HG02678 (cell line): ENCODE results near the gene DAB2.

Source experiments
- ATAC-seq: cut with Tn5 transposase; IDR thresholded peaks from one replicate; pipeline ENCODE4 v1.9.1; 2021; ENCODE audit warnings: mild to moderate bottlenecking, moderate library complexity; ENCODE audit not compliant: unreplicated experiment

Gene DAB2

DNA sequence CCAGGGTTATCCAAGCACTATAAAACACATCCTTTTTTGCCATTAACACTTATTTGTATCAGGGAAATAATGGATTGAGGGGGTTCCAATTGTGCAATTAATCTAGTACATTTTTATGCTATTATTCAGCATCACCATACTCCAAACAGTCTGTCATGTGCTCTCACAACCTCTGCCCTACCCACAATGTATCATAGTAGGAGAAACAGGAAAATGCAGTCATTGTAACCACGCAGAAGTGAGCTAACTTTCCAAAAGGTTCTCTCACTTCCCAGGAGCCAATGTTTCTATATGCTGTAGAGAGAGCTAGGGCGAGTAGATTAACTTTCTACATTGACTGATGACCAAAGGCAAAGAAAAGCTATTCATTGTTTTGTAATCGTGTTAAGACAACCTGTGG, 29.8 kb downstream of the DAB2 start:
- no peak for ATAC-seq

DNA sequence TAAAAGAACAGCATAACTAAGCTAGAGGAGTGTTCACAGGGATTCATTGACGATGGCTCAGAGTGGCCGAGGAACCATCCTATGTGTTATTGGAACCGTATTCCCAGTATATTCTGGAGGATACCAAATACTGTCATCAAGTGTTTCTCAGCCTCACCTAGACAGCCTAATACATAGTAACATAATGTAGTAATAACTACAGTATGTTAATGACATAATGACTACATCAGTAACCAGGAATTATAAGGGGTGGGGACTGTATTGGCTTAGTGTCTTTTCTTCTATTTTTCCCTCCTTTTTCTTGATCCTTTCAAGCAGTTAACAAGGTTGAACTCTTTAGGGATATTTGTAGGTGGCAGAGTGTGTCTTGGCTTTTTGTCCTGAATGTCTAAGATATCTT, 33.8 kb downstream of the DAB2 start:
- no peak for ATAC-seq

DNA sequence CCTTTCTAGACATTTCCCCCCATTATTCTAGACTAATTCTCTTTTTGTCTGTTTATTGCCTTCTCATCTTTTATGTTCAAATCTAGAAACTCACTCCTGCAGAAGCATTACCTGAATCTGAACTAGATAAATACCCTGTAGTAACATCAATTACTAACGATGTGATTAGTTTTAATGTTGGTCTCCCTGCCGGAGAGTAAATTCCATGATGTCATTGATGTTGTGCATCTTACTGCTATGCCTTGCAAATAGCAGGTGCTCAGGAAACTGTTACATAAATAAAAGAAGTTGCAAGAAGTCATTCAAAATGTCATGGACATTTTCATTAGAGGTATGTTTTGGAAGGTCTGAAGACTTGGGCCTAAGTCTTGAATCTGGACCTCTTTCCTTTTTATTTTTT, 37.5 kb downstream of the DAB2 start:
- no peak for ATAC-seq

DNA sequence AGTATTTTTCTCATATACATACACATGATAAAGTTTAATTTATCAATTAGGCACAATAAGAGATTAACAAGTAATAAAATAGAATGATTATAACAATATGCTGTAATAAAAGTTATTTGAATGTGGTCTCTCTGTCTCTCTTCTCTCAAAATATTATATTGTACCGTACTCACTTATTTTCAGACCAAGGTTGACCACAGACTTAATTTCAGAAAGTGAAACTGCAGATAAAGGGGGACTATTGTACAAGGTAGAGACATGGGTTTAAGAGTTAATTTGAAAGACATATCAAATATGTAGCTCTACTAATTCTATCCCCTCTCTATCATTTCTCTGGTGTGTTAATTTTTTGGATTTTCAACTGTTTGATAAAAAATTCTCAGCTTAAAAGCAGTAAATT, 40.5 kb downstream of the DAB2 start:
- no peak for ATAC-seq

DNA sequence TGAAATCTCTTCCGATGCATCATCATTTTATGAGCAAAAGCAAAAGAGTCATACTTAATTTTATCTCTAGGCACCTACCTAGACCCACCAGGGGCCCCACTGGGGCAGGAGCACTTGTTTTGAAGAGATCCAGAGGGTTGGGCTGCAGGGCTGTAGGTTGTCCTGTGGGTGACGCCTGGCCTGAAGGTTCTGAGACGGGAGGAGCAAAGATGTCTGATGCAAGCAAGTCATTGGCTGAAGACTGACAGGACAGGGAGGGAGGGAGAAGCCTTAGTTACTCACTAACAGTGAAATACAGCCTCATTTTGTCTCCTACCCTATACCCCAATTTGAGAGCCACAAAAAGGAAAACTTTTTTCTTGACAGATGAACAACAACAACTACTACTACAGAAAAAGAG, 43.4 kb downstream of the DAB2 start:
- no peak for ATAC-seq

DNA sequence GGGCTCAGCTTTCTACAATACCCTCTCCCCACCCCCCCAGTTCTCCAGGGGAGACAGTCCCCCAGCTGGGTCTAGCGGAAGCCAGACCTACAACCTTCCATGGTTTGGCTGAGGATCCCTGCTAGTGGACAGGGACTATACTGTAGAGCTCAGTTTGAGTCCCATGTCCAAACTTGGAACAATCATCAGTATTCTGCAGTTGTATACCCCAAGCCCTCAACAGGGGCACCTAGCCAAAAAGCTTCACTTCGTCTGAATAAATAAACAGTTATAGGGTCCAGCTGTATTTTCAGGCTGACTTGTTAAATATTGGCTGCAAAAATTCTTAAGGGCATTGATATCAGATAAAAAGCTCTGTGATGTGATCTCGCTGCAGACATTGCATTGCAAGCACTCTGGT, 45.1 kb downstream of the DAB2 start:
- no peak for ATAC-seq

DNA sequence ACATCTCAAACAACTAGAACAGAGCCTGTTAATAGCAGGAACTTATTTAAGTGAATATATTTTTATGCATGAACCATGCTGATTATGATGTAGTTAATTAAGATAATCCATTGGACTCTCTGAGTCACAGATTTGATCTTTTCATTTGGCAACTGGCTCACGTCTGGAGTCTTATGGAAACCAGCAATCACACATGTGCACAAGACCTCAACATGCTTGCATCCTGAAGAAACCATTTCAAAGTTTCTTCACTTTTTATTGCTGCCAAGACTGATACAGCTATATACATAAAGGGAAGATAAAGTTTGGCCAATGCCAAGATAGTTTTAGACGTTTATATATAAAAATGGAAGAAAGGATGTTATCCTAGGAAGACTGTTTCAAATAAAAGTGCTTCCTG, 47.2 kb downstream of the DAB2 start:
- ATAC-seq: no peak

DNA sequence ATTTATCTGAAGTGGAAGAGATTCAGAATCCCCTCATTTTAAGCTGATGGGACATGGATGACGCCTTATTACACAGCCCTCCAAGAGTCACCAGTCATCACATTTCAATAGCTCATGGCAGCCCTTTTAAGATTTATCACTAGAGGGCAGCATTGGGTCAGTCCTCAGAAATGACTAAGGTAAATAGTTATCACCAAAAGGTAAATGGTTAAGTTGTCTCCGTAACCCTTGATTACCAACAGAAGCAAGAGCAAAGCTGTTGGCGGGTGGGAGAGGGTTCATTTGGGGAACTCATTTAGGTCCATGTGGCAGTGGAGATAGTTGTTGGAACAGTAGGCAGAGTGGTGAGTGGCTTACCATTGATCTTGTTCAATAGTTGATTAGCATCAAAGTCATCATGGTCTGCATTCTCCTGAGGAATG, 48.5 kb downstream of the DAB2 start:
- peak; percentile 84 for ATAC-seq

DNA sequence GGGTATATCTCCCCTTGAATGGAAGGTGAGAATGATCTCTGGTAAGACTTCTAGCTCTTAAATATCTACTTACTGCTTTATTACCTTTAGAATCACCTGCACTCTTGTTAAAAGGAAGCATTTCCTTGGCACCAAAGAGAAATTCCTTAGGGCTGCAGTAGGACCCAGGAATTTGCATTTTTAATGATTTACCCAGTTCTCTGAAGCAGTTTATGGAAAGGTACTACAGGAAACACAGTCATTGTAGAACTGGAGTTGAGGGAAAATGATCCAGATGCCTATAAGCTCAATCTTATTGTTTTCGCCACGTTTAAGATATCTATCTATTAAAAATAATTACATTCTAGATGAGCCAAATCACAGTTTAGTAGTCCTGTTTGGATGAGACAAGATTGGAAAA, 51.0 kb downstream of the DAB2 start:
- no peak for ATAC-seq

DNA sequence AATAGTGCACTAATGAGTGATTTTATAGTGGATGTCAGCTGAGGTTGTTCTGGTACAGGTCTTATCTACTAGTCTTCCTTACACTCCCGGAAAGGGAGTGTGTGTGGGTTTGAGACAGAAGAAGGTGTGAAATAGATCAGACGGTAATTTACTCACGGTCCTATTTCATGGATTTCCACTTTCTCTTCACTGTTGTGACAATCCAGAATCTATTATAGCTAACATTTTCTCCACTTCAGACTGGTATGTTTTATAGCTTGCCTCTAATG, 53.5 kb downstream of the DAB2 start:
- ATAC-seq: no peak

DNA sequence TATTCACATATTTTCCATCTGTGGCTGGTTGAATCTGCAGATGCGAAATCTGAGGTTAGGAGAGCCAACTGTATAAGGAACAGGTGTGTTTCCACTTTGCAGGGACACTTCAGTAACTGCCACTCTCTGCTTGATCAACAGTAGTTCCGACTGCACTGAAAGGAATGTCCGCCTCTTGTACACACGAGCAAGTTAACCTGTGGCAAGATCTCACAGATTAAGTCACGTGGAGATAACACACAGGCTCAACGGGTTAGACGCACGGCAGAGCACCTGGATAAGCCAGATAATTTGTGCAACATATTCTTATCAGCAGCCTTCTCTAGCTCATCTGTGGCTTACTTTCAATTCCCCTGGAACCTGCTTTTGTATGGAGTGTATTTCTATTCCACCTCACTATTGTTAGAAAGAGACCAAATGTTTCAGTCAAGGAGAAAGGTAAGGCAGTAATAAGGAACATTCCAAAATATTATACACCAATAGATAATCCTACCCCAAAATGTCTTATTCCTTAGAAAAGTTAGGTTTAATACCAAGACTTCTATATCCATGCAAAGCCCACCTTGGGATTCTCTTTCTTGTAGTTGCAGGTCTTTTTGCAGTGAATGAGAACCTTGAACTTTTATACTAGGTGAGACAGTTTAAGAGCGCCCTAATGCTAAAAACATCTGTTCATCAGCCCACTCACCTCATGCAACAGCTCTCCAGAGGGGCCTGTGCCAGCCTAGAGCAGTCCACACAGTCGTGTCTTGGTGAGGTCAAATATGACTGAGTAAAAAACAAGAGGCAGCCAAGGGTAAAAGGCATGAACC, 54.0 kb downstream of the DAB2 start:
- ATAC-seq: no peak

DNA sequence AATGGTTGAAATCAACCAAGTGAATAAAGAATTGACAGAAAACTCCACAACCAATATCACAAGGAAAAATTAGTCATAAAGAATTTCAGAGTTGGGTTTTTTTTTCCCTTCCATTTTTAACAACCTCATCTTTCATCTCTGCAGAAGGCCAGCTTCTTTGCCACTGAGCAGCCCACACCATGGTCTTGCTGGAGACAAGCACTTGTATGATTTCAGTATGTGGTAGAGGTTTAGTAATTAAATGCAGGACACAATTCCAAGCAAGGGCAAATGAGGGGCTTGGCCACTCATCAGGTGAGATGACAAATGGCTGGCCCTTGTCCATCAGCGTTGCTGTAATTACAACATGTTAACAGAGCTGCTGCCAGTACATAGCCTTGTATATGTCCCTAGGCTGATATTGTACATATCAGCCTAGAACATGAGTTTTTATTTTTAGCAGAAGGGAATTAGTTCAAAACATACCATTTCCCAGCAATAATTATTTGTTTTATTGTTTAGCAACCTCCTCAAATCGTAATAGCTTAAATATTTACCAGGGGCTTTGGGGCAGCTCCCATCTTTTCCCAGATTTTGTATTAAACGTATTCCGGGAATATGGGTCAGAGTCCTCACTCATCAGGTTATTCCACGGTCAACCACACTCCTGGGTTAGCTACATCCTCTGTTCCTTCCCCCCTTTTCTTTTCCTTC, 55.5 kb downstream of the DAB2 start:
- ATAC-seq: no peak

DNA sequence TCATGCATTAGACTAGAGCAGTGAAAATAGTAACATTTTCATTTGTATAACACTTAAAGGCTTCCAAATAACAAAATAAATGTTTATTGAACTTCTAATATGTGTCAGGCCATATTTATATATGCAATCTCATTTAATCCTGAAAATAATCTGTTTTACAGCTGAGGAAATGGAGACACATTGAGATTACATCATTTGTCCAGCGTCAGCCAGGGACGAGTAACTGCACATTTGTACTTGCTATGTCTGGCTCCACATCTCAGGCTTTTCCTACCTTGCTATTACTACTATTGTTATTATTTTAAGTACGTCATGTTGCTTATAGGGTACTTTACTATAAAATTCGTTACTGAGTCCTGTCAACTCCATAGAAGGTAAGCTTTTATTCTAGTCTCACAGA, 56.7 kb downstream of the DAB2 start:
- no peak for ATAC-seq

DNA sequence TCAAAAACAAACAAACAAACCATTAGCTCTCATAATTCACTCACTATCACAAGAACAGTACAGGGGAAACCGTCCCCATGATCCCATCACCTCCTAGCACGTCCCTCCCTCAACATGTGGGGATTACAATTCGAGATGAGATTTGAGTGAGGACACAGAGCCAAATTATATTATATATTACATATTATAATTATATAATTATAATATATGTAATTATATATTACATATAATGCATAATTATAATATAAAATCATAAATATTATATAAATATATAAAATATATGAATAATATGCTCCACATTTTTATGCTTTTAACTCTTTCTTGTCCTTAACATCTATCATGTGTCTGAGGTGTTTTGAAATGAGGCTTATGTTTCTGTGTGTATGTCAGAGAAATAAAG, 57.1 kb downstream of the DAB2 start:
- no peak for ATAC-seq

DNA sequence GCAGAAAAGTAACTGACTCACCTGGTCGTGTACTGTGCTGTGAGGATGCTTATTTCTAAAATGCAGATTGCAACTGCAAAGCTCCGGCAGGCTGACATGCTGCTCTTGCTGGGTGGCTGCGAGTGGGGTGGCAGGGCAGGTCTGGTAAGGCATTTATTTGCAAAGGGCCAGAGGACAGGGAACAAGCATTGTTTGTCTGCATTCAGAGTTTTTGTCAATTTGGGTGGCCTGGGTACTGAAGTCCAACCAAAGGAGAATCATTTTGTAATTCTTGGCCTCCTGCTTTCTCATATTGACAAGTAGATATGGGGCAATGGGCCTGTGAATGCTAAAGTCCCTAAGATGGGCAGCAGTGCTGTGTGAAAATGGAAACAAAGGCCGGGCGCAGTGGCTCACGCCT, 60.4 kb downstream of the DAB2 start, which contains the start of gene C9:
Gene C9 (minus strand): TSS at position 129 of the 400 bp plus-strand sequence. CDS start 31 bp downstream, at position 98.
- ATAC-seq: no peak

DNA sequence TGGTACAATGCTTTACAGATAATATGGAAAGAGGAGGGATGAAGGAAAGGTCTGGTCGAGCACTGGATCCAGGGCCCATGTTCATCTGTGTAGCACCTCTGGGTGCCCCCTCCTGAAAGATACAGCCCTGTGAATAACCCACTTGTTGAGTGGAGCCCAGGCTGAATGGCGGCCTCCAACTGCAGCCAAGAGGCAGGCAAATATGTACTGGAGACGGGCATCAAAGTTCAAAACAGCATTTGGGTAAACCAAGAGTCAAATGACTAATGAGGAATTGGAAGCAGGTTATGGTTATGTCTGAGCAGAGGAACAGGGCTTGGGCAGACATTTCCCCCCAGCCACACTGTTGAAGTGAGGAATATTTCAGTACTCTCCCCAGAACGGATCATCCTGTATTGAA, 61.6 kb downstream of the DAB2 start:
- ATAC-seq: no peak

DNA sequence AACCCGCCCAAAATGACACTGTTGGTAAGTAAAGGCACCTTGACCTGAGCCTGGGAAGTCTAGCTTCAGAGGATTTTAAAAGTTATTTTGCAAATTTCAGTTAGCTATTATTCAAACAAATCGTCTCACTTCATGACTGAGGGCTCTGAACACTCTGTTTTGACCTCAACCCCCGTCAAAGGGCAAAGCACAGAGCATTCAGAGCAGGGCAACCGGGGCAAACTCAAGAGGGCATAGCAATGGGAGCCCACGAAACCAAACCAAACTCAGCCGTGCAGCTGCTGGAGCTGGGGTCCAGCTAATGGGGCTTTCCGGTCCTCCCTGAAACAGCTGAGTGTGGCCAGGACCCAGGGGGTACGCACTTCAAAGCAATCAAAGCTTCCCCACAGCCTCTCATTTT, 62.1 kb downstream of the DAB2 start:
- no peak for ATAC-seq

DNA sequence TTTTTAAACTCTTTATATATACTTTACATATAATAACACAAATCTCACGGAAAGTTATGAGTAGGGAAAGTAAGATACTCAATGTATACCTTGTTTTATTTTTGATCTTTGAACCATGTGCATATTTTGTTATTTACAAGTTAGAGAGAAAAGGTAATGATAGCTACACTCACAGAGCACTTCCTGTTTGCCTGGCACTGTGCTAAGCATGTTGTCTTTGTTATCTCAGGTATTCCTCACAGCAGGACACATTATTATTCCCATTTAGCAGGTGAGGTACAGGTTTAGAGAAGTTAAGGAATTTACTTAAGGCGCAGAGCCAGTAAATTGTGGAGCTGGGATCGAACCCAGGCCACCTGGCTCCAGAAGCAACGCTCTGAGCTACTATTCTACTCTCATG, 63.5 kb downstream of the DAB2 start:
- no peak for ATAC-seq

DNA sequence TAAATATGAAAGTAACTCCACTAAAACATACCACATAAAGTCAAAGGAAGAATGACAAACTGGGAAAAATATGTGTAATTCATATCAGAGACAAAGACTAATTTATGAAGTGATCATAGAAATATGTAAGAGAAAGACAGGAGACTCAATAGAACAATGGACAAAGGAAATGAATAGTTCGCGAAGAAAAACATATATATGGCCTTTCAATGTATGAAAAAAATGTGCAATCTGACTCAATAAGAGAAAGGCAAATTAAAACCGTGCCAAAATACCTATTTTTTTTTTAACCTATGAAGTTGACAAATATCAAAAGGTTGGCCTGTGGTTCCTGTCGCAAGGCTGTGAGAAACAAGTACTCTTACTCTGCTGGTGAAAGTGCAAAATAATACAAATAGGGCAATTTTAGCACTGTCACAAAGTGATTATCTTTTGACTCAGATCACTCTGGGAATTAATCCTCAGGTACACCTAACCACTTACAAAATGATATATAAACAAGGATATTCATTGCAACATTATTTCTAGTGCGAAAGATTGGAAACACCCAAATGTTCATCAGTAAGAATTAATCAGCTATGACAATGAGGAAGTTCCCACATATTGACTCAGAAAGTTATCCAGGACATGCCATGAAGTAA, 64.2 kb downstream of the DAB2 start:
- no peak for ATAC-seq

DNA sequence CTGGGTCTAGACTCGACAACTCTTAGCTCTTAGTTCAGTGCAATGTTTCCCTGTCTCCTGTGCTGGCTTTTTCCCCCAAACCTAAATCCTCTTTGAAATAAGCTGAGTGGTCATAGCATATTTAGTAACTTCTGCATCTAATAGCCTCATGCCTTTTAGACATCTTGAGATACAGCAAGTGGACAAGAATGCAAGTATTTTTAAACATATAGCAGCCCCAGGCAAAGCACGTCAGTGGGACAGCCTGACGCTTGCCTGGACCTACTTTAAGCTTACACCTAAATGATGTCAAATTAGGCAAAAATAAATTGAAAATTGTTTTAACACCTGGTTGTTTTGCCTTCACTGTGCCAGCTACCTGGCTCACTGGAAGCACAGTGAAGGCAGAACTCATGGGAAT, 68.5 kb downstream of the DAB2 start:
- no peak for ATAC-seq

DNA sequence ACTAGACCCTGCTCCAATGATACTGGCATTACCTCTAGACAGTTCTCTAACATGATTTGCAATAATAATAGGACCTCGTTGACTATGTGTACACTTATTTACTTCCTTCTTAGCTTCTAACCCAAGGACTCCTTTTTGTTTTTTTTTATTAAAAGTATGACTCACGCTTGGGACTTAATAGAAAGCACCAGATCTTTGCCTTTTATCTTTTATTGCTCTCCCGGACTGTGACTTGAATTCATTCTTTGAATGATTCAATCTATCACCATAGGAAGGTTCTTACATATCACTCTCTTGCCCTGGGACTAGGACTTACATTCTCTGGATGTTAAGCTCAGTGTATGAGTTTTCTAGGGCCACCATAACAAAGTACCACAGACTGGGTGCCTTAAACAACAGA, 69.5 kb downstream of the DAB2 start:
- ATAC-seq: no peak

DNA sequence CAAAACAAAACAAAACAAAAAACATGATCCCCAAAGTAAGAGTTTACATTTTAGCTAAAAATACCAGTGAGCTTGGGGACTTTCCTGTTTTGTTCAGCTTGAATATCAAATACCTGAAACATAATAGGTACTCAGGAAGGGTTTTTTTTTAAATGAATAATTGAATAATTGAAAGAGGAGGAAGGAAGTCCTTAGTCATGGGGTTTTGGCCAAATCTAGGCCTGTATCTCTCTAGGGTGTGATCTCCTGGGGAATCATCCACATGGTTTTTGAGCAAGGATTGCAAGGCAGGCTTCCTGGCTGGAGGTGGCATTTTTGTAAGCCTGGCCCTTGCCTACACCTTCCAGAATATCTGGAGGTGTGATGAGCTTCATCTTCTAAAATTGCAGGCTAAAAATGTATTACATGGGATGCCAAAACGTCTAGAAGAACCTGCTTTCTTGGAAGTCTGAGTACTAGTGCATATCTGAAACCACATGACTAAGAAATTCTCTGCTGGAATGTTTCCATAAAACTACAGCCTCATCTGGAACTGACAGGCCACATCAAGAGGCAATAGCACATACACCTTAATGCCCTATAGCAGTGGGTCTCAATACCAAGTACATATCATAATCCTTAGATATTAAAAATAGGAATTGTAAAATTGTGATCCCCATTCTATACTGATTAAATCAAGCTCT, 70.9 kb downstream of the DAB2 start:
- no peak for ATAC-seq
